GF-D8 (cell line): Measurements from ENCODE around the gene IZUMO1R.
"Not testable (repeated sequence)": the region's sequence is repeated elsewhere in the genome, so short reads cannot be mapped to it uniquely, and the experiment has no call there.

Source experiments
- DNase-seq: peaks from one replicate; lab custom pipeline; 2025; lab: John Stamatoyannopoulos, UW

The IZUMO1R gene

GRCh38 chr11:94303966-94304958 lies at the start of gene IZUMO1R:
TSS of gene IZUMO1R (plus strand) at chr11:94304580. CDS start at chr11:94305637, 1,057 bp downstream.
- DNase-seq: no peak

- no peak for DNase-seq
Observed at GRCh38 chr11:94271885-94272372, 32.5 kb upstream of the IZUMO1R start.

- no peak for DNase-seq
Observed at GRCh38 chr11:94272738-94273313, 31.6 kb upstream of the IZUMO1R start.

DNA sequence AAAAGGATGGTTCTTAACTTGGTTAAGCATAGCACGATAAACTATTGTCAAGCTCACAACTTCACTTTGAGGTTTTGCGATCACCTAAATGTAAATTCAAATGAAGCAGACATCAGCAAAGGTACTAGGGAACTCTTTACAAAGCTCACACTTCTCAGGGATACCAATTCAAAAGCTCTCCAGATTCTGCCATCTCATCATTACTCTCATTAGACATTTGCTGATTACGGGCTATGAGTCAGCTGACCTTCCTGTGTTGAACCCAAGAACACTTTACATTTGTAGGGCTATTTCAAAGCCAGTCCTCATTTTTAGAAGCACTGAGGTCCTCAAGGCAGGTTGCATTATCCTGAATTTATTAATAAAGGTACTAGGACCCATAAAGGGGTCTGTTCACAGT lies 28.4 kb upstream of the IZUMO1R start:
- no peak for DNase-seq

DNA sequence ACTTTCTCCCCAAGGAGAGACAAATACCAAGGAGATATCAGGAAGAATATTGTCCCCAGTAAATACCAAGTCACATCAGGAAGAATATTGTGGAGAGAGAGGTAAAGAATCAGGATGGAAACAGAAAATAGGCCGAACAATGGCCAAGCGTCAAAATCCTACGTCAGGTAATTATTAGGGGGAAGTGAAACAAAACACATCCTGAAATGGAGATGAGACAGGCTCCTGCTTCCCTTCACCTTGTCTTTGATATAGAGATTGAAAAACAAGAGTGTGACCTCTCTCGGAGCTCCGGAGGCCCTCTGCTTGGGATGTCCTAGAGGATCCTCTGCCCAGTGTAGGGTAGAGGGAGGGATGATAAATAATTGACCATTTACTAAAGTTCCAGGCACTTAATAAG lies 27.4 kb upstream of the IZUMO1R start:
- DNase-seq: no peak

DNA sequence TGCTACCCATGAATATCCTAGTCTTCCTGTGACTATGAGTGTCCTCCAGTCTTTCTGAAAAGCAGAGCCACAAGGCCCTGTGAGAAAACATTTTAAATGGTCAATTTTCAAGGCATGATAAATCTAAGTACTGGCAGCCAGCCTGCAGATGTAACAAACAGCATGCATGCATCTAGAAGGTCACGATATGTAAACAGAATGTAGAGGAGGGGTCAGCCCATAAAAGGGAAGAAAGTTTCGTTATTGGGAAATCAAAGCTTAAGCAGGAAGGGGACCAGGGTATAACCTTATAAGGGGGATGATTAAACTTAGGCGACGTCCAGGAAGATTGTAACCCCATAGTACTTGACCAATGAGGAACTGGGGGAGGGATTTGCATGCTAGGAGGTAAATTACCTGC lies 26.2 kb upstream of the IZUMO1R start:
- not testable (repeated sequence) for DNase-seq

DNA sequence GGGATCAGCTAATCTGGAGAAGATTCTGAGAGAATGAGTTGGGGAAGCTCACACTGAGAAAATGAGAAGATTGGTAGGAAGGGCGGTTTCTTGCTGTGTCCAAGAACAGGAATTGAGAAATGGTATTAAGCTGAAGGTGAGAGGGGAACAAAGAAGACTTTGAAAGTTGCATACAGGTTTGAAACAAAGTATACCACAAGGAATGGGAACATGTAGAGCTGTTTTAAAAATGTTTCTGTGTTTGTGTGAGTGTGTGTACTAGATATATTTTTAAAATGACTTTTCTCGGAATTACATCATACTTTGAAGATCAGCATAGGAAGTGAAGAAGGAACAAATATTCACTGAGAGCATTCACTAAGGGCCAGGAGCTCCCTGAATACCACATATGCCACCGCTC lies 24.4 kb upstream of the IZUMO1R start:
- DNase-seq: no peak

- no peak for DNase-seq
Observed at GRCh38 chr11:94281324-94281723, 23.1 kb upstream of the IZUMO1R start.

DNA sequence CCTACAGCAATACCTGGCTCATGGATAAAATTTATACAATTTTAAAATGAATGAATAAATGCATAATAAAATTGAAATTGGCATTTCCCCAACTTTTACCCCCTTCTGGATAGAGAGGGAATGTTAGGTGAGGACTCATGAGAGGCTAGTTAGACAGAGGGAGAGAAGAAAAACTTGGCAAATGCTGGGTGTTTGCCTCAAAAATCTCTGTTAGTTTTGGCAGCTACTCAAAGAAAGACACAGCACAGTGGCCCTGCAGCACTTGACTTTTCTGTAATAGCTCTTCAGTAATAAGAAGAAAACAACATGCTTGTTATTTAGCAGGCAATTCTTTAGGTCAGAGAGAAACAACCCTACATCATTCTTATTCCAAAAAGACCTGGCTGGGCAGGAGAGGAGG lies 20.7 kb upstream of the IZUMO1R start:
- no peak for DNase-seq

DNA sequence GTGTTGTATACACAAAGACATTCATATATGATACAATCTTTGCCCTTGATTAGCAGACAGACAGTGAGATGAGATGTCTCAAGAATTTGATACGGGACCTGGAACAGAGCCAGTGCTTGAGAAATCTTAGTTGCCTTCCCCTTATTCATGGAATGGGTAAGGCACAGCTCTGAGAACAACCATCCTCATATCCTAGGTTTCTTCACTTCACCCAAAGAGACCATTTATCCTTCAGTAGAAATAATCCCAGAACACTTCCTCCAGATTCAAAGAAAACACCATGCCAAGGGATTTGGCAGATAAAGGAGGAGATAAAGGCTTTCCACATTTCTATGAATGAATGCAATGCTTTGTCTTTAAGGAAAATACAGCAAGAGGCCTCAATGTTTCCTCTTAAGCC lies 8.8 kb upstream of the IZUMO1R start:
- DNase-seq: no peak

DNA sequence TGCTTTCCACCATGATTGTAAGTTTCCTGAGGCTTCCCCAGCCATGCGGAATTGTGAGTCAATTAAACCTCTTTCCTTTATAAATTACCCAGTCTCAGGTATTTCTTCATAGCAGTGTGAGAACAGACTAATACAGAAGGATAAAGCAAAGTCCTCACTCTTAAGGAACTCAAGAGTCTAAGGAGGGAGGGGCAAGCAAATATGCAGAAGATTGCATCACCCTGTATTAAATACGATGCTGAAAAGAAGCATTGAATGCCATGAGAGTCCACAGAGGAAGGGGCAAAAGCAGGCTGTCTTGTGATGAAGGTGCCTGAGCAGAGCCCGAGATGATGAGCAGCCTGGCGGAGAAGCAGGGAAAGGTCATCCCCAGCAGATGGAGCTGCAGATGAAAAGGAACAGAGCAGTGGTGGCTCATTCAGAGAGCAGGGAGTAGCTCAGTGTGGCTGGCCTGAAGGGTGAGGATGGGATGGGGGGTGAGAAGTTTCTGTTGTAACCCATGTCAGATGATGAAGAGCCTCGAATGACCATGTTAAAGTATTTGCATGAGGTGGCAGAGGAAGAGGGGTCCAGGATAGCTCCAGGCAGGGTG lies 6.3 kb upstream of the IZUMO1R start:
- no peak for DNase-seq

- DNase-seq: no peak
Observed at GRCh38 chr11:94302776-94303175, 1.6 kb upstream of the IZUMO1R start.

- DNase-seq: no peak
Observed at GRCh38 chr11:94305146-94305545, 766 bp downstream of the IZUMO1R start.

DNA sequence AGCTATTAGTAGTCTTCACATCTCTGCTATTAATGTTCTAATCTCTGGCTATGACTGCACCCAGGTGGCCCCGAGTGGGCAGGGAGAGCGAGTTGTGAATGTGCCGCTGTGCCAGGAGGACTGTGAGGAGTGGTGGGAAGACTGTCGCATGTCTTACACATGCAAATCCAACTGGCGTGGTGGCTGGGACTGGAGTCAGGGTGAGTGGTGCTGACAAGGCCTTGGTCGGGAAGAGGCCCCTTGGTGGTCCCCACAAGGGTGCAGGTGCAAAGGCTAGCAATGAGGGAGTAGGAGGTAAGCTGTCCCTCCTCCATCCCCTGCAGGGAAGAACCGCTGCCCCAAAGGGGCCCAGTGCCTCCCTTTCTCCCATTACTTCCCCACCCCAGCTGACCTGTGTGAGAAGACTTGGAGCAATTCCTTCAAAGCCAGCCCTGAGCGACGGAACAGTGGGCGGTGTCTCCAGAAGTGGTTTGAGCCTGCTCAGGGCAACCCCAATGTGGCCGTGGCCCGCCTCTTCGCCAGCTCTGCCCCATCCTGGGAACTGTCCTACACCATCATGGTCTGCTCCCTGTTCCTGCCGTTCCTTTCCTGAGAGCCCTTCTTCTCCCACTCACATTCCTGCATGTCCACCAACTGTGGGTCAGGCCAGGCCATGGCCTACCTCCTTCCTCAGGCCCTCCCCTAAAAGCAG lies 2.9 kb downstream of the IZUMO1R start:
- DNase-seq: no peak

GRCh38 chr11:94308024-94308423 lies 3.6 kb downstream of the IZUMO1R start:
- DNase-seq: no peak

DNA sequence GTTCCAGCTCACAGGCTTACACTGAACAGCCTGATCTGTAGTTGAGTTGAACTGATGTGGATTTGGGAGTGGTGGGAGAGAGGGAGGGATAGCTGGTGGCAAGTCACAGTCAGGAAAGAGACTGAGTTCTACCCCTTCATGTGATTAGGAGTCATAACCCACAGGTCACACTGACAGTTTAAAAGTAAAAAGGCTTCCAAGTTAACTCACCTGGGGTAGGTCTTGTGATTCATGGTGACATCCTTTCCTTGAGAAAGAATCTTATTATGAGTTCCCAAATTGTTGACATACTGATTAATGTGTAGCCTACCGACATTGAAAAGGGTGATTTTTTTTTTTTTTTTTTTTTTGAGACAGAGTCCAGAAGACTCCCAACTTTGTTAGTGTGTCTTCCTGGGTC lies 5.4 kb downstream of the IZUMO1R start:
- no peak for DNase-seq

- no peak for DNase-seq
Observed at GRCh38 chr11:94310191-94310875, 6.0 kb downstream of the IZUMO1R start.

- DNase-seq: no peak
Observed at GRCh38 chr11:94312339-94312738, 8.0 kb downstream of the IZUMO1R start.

DNA sequence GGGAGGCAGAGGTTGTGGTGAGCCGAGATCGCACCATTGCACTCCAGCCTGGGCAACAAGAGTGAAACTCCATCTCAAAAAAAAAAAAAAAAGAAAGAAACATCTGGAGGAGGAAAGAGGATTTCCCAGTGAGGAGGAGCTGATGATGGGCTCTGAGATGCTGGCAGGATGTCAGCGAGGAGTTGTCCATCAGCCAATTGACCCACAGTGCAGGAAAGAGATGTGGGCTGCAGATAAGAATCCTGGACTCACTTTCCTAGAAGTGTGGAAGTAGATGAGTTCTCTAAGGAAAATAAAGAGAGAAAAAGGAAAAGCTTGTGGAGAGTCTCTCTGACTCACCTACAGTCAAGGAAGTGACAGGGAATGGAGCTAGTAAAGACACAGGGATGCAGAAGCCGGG lies 9.7 kb downstream of the IZUMO1R start:
- no peak for DNase-seq

DNA sequence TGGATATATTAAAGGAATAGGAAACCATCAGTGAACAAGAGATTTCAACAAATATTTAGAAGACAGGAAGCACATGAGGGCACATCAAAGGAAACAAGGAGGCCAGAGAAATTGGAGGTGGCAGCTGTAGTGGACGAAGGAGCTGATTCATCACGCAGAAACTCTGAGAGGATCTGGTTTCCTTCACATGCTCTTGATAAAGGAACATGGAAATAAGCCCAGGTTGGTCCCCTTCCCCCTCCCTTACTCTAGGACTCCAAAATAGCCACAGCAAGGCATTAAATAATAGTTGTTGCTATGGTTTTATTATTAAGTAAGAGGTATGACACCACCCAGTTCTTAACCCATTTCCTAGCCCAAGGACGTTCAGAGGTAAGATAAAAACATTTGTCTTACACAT lies 11.3 kb downstream of the IZUMO1R start:
- DNase-seq: no peak

DNA sequence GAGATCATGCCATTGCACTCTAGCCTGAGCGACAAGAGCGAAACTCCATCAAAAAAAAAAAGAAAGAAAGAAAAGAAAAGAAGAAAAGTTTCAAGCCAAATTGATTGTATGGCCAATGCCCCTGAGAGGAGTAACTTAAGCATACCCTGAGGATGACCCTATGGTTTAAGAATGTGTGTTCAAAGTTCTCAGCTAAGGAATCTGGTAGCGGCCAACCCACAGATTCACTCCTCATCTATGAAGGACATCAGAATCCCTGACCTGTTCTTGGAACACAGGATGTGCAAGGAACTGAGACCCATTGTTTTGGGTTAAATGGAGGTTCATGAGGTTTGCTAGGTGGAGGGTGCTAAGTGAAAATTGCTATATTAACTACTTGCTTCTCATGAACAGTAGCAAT lies 18.1 kb downstream of the IZUMO1R start:
- DNase-seq: no peak

DNA sequence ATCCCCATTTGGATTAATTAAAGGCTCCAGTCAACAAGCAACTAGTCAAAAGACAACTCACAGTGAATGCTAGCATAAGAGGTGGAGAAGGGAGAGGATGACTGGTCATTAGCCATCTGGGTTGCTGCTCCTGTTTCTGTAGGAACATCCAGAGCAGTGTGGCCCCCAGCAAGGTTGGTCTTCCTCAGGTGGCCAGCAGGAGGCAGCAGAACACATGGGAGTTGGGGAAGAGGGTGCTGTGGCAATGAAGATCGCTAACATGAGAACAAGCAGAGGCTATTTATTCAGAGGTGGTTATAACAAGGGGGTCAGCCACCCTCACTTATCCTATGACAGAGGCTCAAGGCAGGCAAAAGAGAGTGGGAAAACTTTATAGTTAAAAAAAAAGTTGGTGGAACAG lies 21.3 kb downstream of the IZUMO1R start:
- no peak for DNase-seq
